ENCODE data around the gene FOXJ1.

DNA sequence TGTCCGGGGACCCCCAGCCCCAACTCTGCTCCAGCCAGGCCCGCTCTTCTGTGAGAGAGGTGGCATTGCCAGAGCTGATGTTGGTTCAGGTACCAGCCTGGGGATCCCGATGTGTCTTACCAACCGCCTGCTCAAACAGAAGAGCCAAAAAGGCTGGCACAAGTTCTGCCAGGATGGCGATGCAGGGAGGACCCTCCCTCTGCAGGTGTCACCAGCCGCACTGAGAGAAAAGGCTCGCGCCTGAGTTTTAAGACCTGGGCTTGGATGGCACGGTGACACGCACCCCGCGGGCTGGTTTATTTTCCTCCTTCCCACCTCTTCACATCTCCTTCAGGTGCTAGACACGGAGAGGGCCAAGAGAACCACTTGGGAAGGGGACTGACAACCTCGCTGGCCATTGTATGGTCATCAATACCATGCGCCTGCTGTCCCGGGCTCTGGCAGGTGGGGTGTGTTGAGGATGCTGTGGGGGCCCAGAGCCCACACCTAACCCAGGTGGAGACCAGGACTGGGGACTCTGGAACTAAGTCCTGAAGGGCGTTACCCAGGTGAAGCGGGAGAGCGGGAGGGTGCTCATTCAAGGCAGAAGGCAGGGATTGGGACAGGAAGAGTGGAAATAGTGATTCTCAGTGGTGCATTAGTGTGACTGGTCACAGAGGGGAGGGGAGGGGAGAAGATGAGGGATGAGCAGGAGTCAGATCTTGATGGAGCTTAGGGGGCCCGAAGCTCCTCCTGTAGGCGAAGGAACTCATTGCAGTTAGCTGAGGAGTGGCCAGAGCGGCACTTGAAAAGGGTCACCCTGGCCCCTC is 16.3 kb downstream of the FOXJ1 start:
- TF ChIP-seq, protein P1, sequence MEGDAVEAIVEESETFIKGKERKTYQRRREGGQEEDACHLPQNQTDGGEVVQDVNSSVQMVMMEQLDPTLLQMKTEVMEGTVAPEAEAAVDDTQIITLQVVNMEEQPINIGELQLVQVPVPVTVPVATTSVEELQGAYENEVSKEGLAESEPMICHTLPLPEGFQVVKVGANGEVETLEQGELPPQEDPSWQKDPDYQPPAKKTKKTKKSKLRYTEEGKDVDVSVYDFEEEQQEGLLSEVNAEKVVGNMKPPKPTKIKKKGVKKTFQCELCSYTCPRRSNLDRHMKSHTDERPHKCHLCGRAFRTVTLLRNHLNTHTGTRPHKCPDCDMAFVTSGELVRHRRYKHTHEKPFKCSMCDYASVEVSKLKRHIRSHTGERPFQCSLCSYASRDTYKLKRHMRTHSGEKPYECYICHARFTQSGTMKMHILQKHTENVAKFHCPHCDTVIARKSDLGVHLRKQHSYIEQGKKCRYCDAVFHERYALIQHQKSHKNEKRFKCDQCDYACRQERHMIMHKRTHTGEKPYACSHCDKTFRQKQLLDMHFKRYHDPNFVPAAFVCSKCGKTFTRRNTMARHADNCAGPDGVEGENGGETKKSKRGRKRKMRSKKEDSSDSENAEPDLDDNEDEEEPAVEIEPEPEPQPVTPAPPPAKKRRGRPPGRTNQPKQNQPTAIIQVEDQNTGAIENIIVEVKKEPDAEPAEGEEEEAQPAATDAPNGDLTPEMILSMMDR (IDR thresholded peaks at IDR 0.05), result no peak
- no peak for TF ChIP-seq POLR2A (IDR thresholded peaks at IDR 0.05)

All from testis (tissue), 2 donors.